ENCODE measurements around the gene NSUN6.

DNA sequence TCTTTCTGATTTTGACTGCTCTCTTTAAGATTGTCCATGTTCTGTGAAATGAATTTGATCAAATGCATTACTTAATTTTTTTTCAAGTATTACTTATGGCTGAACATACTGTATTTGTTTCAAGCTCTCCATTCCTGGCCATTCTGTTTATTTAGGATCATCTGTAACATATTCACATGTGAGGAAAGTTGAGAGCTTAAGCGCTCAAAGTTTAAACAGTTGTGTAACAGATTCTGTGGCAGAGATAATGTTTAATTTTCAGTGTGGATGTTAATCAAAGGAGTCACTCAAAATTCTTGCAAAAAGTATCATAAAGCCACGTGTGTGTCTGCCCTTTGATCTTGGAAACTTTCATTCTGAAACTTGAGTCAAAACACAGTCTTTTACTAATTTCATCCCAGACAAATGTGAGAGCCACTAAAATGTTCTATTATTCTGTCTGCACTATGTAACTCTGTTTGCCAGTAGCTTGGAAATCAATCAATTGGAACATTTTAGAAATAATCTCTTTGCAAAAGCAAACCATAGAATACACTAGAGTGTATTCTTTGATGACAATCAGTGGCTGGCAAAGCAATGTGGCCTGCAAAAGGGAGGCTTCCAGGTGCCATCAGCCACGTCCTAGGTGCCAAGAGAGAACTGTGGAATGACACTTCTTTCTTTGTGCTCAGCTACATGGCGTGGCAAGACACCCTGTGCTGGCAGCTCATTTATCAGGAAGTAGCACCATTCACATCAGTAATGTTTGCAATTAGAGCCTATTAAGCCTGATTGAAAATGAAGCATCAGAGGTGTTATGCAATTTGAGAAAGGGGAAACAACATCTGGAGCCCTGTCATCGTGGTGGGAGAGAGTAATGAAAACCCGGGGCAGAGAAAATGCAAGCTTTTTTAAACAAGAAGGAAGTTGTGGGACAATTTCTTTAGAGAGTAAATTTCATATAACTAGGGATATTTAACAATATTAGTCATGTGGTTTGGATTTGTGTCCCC lies 48.8 kb upstream of the NSUN6 start:
- TF ChIP-seq EZH2 (IDR thresholded peaks at IDR 0.05; ENCODE audit: low read length, missing control alignments) = no peak
- TF ChIP-seq, protein P1, sequence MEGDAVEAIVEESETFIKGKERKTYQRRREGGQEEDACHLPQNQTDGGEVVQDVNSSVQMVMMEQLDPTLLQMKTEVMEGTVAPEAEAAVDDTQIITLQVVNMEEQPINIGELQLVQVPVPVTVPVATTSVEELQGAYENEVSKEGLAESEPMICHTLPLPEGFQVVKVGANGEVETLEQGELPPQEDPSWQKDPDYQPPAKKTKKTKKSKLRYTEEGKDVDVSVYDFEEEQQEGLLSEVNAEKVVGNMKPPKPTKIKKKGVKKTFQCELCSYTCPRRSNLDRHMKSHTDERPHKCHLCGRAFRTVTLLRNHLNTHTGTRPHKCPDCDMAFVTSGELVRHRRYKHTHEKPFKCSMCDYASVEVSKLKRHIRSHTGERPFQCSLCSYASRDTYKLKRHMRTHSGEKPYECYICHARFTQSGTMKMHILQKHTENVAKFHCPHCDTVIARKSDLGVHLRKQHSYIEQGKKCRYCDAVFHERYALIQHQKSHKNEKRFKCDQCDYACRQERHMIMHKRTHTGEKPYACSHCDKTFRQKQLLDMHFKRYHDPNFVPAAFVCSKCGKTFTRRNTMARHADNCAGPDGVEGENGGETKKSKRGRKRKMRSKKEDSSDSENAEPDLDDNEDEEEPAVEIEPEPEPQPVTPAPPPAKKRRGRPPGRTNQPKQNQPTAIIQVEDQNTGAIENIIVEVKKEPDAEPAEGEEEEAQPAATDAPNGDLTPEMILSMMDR (conservative IDR thresholded peaks at IDR 0.05 in 1 of 2, IDR thresholded peaks at IDR 0.05 in 1 of 2; ENCODE audit: low read depth in 1 of 2, low read length in 2 of 2) = no peak

Measured in fibroblast of lung (primary cell).